ENCODE results near the gene ZNF689. TPM values are rescaled to one million over a fixed set of nuclear protein-coding genes. Genes with fewer than 3 reads are reported as not detected.

The ZNF689 gene
- 3.6 TPM in 2 replicates for total RNA-seq

DNA sequence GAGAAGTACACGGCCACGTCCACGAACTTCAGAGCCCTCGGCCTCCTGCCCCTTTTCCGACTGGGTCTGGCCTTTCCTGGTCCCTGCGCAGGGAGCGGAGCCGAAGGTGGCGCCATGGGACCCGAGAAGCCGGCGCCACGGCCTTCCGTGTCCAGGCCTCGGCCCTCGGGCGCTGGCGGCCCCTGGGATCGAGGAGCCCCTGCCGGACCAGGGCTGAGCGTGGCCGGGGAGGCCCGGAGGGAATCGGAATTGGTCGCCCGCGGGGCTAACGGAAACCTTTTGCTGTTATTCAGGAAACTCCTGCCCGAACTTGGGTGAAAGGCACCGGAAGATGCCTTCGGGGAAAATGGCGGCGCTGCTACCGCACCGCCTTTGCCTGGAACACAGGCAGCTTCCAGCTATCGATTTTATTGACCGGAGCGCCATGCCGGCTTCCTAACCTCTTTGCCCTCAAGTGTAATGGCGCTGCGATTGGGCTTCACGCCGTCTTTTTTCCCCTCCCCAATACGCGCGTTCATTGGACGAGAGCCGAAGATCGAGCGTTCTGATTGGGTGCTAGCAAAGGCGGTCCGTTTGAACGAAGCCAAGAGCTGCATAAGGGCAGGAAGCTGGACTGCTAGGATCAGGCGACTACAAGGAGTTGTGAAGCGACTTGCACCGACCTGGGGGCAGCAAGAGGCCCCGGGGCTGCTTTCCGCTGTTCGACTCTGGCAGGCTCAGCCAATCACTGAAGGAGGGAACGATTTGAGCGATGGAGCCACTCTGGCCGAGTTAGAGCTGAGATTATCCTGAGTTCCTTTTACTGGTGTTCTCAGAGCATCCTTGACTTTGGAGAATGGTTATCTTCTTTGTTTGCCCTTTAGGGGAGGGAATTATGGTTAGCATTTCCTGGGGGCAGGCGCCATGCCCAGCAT is at the start of gene ZNF689:
ZNF689 (minus strand) TSS at position 464 of the 914 bp plus-strand sequence; CDS start at position 116, 348 bp downstream.

DNA sequence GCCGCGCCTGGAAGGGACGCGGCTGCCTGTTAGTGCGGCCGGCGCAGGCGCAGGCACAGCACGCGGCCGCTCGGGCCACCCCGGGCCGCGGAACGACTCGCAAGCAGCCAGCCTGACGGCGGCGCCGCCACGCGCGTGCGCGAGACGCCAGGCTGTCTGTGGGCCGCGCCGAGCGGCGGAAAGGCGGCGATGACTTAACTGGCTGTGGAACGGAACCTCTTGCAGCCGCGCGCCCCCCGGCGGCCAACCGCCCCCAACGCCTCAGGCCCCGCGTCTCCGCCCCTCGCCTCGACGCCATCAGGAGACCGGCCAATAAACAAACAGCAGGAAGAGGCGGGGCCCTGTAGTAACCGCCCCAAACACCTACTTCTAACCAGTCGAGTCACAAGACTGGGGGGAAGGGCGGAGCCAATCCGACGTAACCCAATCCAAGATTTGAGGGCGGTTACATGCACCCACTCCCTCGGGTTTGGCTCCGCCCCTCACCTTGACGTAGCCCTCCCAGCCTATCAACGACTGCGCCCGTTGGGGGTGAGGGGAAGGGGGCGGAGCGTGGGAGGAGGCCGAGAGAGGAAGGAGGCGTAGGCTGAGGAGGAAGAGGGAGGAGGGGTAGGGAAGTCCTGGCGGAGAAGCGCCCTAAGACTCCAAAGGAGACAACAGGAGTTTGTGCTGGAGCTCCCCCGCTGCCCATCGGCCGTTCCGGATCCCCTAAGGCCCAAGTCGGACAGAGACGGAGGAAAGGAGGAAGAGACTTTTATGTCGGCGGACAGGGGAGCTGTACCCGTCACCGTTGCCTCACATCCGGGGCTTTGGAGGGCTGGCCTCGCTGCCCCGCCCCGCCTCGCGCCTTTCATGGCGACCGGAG is 47.9 kb upstream of the ZNF689 start, which contains the start of gene FBRS:
FBRS (plus strand) TSS at position 566 of the 865 bp plus-strand sequence. CDS start 1,088 bp downstream, outside the sequence.

DNA sequence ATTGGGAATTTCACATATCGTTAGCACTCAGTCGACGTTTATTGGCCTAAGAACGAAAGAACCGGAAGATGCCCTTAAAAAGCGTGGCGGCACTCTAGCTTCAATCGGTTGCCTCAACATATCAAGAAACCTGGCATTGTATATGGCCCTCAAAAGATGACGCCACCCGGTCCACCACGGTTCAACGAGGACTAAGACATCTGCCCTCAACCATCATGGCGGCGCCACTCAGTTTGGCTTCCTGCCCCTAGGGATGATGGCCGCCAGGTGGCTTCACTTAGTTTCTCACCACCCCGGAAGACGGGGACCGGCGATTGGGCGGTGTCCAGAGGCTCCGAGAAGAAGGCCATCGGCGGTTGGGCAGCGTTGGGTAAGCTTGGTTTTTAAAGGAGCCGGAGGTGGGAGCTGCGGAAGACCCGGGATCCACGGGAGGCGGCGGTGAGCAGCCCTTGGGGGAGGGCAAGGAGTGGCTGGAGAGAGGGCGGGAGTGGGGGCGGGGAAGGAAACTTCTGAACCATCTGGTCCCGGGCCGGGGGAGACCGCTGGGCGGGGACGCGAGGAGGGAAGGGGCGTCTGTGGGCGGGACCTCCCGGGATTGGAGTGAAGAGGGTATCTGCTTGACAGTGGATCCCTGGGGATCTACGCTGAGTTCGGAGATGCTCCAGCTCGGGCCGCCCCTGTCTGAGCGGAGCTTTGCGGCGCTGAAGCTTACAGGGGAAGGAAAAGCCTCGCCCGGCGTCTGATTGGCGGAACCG is 40.4 kb upstream of the ZNF689 start, which contains the start of gene PRR14:
PRR14 (plus strand) TSS at position 592 of the 755 bp plus-strand sequence. CDS start 686 bp downstream, outside the sequence.

DNA sequence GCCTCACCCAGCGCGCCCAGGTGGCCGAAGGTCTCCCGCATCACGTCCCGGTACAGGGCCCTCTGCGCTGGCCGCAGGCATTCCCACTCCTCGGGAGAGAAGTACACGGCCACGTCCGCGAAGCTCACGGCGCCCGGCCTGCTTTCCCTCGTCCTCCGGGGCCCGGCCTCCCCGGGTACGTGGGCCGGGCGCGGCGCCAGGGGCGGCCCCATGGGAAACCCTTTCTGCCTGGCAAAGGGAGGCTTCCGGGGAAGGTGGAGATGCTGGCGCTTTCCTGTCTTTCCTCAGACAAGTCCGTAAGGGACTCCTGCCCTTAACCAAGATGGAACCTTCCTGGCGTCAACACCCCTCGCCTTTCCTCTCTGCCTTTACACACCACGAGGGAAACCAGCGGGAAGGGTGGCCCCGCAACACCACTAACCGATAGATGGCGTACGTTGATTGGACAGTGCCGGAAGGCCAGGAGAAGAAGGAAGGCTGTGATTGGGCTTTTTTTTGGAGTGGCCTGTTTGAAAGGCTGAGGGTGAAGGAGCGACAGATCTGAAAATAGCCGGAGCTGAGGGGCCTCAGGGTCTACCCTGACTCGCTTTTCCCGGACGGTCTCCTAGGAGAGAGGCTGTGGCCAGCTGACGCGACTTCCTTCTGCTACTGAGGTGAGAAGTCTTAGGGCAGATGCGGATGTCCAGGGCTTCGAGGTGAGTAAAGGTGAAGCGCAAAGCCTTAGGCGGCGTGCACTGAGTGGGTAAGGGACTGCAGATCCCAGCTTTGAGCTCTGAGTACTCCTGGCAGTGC is 24.6 kb downstream of the ZNF689 start, which contains the start of gene ZNF785:
ZNF785 (minus strand) TSS at position 298 of the 792 bp plus-strand sequence; CDS start at position 212, 86 bp downstream.

DNA sequence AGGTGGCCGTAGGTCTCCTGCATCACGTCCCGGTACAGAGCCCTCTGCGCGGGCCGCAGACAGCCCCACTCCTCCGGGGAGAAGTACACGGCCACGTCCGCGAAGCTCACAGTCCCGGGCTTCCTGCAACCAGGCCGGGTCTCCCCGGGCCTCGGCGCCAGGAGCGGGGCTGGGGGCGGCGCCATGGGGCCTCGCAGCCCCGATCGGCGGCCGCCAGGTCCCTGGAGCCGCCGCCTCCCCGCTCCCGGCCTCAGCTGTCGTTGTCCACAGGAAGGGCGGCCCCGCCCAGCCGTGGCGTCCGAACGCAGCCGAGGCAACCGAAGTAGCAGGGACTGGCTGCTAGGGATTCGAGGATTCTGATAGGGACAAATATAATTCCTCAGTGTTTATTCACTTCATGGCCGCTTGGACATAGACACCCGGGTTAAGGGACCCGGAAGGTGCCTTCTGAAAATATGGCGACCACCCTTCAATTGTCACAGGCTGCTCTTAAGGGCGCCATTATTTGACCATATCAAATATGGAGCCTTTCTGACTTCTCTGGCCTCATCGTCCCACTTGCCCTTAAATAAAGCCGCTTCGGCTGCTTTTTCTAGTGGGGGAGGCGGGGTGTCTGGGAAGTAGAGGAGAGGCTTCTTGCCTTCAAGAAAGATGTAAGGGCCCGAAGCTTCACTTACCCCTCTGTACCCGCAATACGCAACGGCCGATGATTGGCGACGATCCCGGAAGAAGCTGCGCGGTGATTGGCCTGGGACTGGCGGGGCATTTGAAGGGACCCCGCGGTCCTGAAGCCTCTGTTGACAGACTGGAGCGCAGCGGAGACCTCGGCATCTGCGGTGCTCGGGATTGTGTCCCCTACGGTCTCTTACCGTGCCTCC is 38.5 kb downstream of the ZNF689 start, which contains the start of gene ZNF688:
ZNF688 (minus strand) TSS at position 270 of the 878 bp plus-strand sequence; CDS start at position 185, 85 bp downstream.

DNA sequence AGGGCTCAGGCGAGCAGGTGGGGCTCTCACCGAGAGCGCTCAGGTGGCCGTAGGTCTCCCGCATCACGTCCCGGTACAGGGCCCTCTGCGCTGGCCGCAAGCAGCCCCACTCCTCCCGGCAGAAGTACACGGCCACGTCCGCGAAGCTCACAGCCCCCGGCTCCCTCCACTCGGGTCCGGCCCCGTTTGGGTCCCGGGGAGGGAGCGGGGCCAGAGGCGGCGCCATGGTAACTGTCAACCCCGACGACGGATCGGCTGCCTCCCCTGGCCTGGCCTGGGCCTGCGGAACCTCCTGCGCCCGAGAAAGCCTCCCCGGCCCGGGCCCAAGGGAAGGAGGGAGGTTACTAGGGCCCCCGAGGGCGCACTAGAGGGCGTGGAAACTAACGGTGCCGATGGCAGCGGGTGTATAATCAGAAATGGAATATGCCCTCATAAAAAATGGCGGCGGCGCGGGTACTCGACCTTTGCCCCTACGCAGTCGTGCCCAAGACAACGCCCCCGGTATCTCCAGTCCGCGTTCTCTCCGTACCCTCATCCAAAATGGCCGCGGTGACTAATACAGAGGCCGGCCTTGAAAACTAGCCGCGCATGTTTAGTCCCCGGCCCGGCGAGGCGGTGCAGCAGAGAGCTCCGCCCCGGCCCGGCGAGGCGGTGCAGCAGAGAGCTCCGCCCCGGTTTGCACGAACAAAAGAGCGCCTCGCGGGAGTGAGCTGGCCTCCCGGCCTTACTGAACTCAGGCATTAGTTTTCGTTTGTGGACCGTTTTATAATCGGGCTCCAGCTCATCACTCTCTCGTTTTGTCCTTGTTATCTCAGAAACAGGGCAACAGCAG is 52.0 kb downstream of the ZNF689 start, which contains the start of gene ZNF764:
ZNF764 (minus strand) TSS at position 418 of the 832 bp plus-strand sequence; CDS start at position 226, 192 bp downstream.

Other genes starting within 250 kb of the ZNF689 start
- gene TBC1D10B, start 239.9 kb downstream of the ZNF689 start, total RNA-seq: 26.1 and 47.7 TPM in 2 replicates
- not detected in 2 replicates for gene MYL11, start 235.6 kb downstream of the ZNF689 start, total RNA-seq
- 0.37 and 0.59 TPM in 2 replicates for gene SEPTIN1, start 227.8 kb downstream of the ZNF689 start, total RNA-seq
- gene ZNF48, start 215.0 kb downstream of the ZNF689 start, total RNA-seq: 8.9 and 9.6 TPM in 2 replicates
- 12.1 and 13.1 TPM in 2 replicates for gene ZNF771, start 202.8 kb downstream of the ZNF689 start, total RNA-seq
- 5.6 and 13.6 TPM in 2 replicates for gene DCTPP1, start 180.4 kb downstream of the ZNF689 start, total RNA-seq
- 7.7 and 8.8 TPM in 2 replicates for gene SEPHS2, start 164.5 kb downstream of the ZNF689 start, total RNA-seq
- gene ITGAL, start 137.6 kb downstream of the ZNF689 start, total RNA-seq: 0.89 TPM in 1 of 2 replicates, not detected in the other
- 12.8 and 16.0 TPM in 2 replicates for gene ZNF768, start 83.8 kb downstream of the ZNF689 start, total RNA-seq
- gene ZNF747, start 75.5 kb downstream of the ZNF689 start, total RNA-seq: 7.6 and 9.5 TPM in 2 replicates
- 4.2 and 4.8 TPM in 2 replicates for gene ZNF764, start 52.0 kb downstream of the ZNF689 start, total RNA-seq
- gene ZNF688, start 38.7 kb downstream of the ZNF689 start, total RNA-seq: 4.8 and 7.6 TPM in 2 replicates
- 11.6 TPM in 2 replicates for gene ZNF785, start 24.7 kb downstream of the ZNF689 start, total RNA-seq
- gene PRR14, start 40.6 kb upstream of the ZNF689 start, total RNA-seq: 8.0 and 8.7 TPM in 2 replicates
- 20.5 and 27.5 TPM in 2 replicates for gene FBRS, start 48.0 kb upstream of the ZNF689 start, total RNA-seq
- 19.3 and 48.8 TPM in 2 replicates for gene SRCAP, start 88.8 kb upstream of the ZNF689 start, total RNA-seq
- 16.4 and 20.8 TPM in 2 replicates for gene PHKG2, start 138.0 kb upstream of the ZNF689 start, total RNA-seq
- gene CFAP119, start 151.7 kb upstream of the ZNF689 start, total RNA-seq: 1.2 and 1.4 TPM in 2 replicates
- gene RNF40, start 151.9 kb upstream of the ZNF689 start, total RNA-seq: 63.5 and 93.2 TPM in 2 replicates
- 6.8 and 10.7 TPM in 2 replicates for gene ZNF629, start 176.8 kb upstream of the ZNF689 start, total RNA-seq

Measured in smooth muscle cell of the umbilical artery (primary cell).